Tibial nerve (tissue), 4 donors: ENCODE results near the gene DLGAP3. TPM values are rescaled to one million over a fixed set of nuclear protein-coding genes. Genes with fewer than 3 reads are reported as not detected.

ENCODE experiments used
- DNase-seq, 2 donors: peaks; one replicate each; pipeline ENCODE4 v3.0.0-alpha.2; 2019; ENCODE audit warnings: low spot score in 2 of 2
- H3K27ac ChIP-seq, 4 donors: fragments of 200-600 bp; sonication (generic) in 3 of 4; one replicate each; pipeline ENCODE4 v1.5.1; 2017 to 2019; ENCODE audit warnings: mild to moderate bottlenecking in 1 of 4
- H3K27me3 ChIP-seq, 2 donors: fragments of 200-600 bp; sonication (generic) in 1 of 2; one replicate each; pipeline versions ENCODE4 v1.5.1 to v1.6.0; 2017 to 2019
- H3K36me3 ChIP-seq, 3 donors: fragments of 200-600 bp; sonication (generic); one replicate each; pipeline ENCODE4 v1.5.1; 2018 to 2019
- H3K4me1 ChIP-seq, 4 donors: fragments of 200-600 bp; sonication (generic) in 3 of 4; one replicate each; pipeline ENCODE4 v1.5.1; 2017 to 2019
- H3K4me3 ChIP-seq, 4 donors: fragments of 200-600 bp; sonication (generic) in 3 of 4; one replicate each; pipeline ENCODE4 v1.5.1; 2017 to 2019; ENCODE audit warnings: mild to moderate bottlenecking in 1 of 4, moderate library complexity in 1 of 4
- H3K9me3 ChIP-seq, 4 donors: fragments of 200-600 bp; sonication (generic) in 3 of 4; one replicate each; pipeline ENCODE4 v1.5.1; 2017 to 2019
- CTCF ChIP-seq, 5 experiments: fragments of 200-600 bp in 3 of 5; fragments of 450-650 bp in 2 of 5; sonication (generic) in 3 of 5; IDR thresholded peaks; one replicate each; pipeline ENCODE4 v1.5.1; 2016 to 2019; ENCODE audit warnings: antibody characterized with exemption in 5 of 5, mild to moderate bottlenecking in 3 of 5, moderate library complexity in 2 of 5
- EP300 ChIP-seq, 2 donors: sonication (generic); formaldehyde crosslinking; IDR thresholded peaks; one replicate each; pipeline ENCODE4 v1.6.1; 2017; ENCODE audit warnings: antibody characterized with exemption in 2 of 2, mild to moderate bottlenecking in 1 of 2
- POLR2A ChIP-seq, 2 donors: fragments of 450-650 bp; IDR thresholded peaks; one replicate each; pipeline ENCODE4 v1.6.1; 2017; ENCODE audit warnings: antibody characterized with exemption in 2 of 2, mild to moderate bottlenecking in 2 of 2, moderate library complexity in 2 of 2
- WGBS, 2 donors: methylation state at CpG; one replicate each; pipeline ENCODE4 v1.1.5; 2018; 5-methylcytosine and 5-hydroxymethylcytosine counted together
- total RNA-seq, 4 donors: library from RNA; depleted of rRNA; stranded (reverse); fragments of >200 nt; gene quantifications; one replicate each; pipeline ENCODE4 v1.1.0, GENCODE V29; 2016

The DLGAP3 gene
- total RNA-seq, 4 donors from 2014 or later, result 0.42 to 0.87 (median 0.78) TPM; not detected in 1

- Histone ChIP-seq H3K27ac (no peak overlapping the region), H3K27me3 (peaks cover 0 to 41% of the 10 kb centered on the region in 2 donors), H3K36me3 (no peaks in the 10 kb centered on the region), H3K9me3 (no peaks in the 10 kb centered on the region), H3K4me3 (no peak overlapping the region), H3K4me1 (peaks cover 0 to 2% (median under 1%) of the 10 kb centered on the region in 4 donors)
- 71 to 76% methylated on average over 4 of the region's 4 CpGs for WGBS, 2 donors
- DNase-seq, result no peak
- TF ChIP-seq CTCF (IDR thresholded peaks at IDR 0.05), result no peak
- TF ChIP-seq POLR2A (IDR thresholded peaks at IDR 0.05), result no peak
- no peak for TF ChIP-seq EP300 (IDR thresholded peaks at IDR 0.05)
Measured at GRCh38 chr1:34872133-34872503, 57.3 kb downstream of the DLGAP3 start.

- Histone ChIP-seq H3K9me3 (no peaks in the 10 kb centered on the region), H3K27ac (no peak overlapping the region), H3K36me3 (no peaks in the 10 kb centered on the region), H3K27me3 (peaks cover 0 to 36% of the 10 kb centered on the region in 2 donors), H3K4me3 (no peak overlapping the region), H3K4me1 (peaks cover 0 to 8% (median 3%) of the 10 kb centered on the region in 4 donors)
- WGBS, 2 donors, result 72 to 76% methylated on average over 17 of the region's 17 CpGs
- TF ChIP-seq CTCF (IDR thresholded peaks at IDR 0.05) (no peak), POLR2A (IDR thresholded peaks at IDR 0.05) (no peak), EP300 (IDR thresholded peaks at IDR 0.05) (no peak)
- no peak for DNase-seq
Measured at GRCh38 chr1:34871443-34872132, 57.9 kb downstream of the DLGAP3 start.

GRCh38 chr1:34870395-34870794, 59.1 kb downstream of the DLGAP3 start:
- Histone ChIP-seq H3K27me3 (peaks cover 0 to 25% of the 10 kb centered on the region in 2 donors), H3K4me3 (no peak overlapping the region), H3K27ac (no peak overlapping the region), H3K36me3 (no peaks in the 10 kb centered on the region), H3K9me3 (no peaks in the 10 kb centered on the region), H3K4me1 (peaks cover 0 to 15% (median 9%) of the 10 kb centered on the region in 4 donors)
- no peak for DNase-seq
- 47 to 60% methylated on average over 2 of the region's 2 CpGs for WGBS, 2 donors
- TF ChIP-seq POLR2A (IDR thresholded peaks at IDR 0.05) (no peak), CTCF (IDR thresholded peaks at IDR 0.05) (no peak), EP300 (IDR thresholded peaks at IDR 0.05) (no peak)

- Histone ChIP-seq H3K4me1 (peaks cover 0 to 17% (median 10%) of the 10 kb centered on the region in 4 donors), H3K36me3 (no peaks in the 10 kb centered on the region), H3K4me3 (no peak overlapping the region), H3K27me3 (peaks cover 0 to 19% of the 10 kb centered on the region in 2 donors), H3K9me3 (no peaks in the 10 kb centered on the region), H3K27ac (no peak overlapping the region)
- 80 to 84% methylated on average over 4 of the region's 4 CpGs for WGBS, 2 donors
- no peak for DNase-seq
- TF ChIP-seq EP300 (IDR thresholded peaks at IDR 0.05), result no peak
Measured at GRCh38 chr1:34869760-34870159, 59.7 kb downstream of the DLGAP3 start.

GRCh38 chr1:34868230-34869049, 61.0 kb downstream of the DLGAP3 start:
- DNase-seq, result no peak
- no peak for TF ChIP-seq CTCF (IDR thresholded peaks at IDR 0.05)
- no peak for TF ChIP-seq EP300 (IDR thresholded peaks at IDR 0.05)
- no peak for TF ChIP-seq POLR2A (IDR thresholded peaks at IDR 0.05)
- 93 to 94% methylated on average over 39 to 40 of the region's 44 CpGs for WGBS, 2 donors

More at GRCh38 chr1:34868230-34869049, 61.0 kb downstream of the DLGAP3 start:
- H3K4me1 ChIP-seq, result peaks cover 0 to 17% (median 10%) of the 10 kb centered on the region in 4 donors
- H3K36me3 ChIP-seq, result no peaks in the 10 kb centered on the region
- no peak overlapping the region for H3K27ac ChIP-seq
- H3K4me3 ChIP-seq, result no peak overlapping the region
- H3K9me3 ChIP-seq, result no peaks in the 10 kb centered on the region
- peaks cover 0 to 10% of the 10 kb centered on the region in 2 donors for H3K27me3 ChIP-seq
